Mesenchymal stem cell (in vitro differentiated cells and primary cell): ENCODE measurements around the gene ALDH16A1. TPM values are rescaled to one million over a fixed set of nuclear protein-coding genes. Genes with fewer than 3 reads are reported as not detected.

Experiments
- DNase-seq: peaks from one replicate; pipeline ENCODE4 v3.0.0-alpha.2; 2013
- H2AFZ ChIP-seq: one replicate; pipeline ENCODE4 v1.6.1; 2013; ENCODE audit warnings: low read depth, mild to moderate bottlenecking, control low read depth, inconsistent platforms, low read length, moderate library complexity
- H2AK5ac ChIP-seq: 2 replicates; pipeline ENCODE4 v1.6.1; 2013; ENCODE audit warnings: low read length, moderate library complexity, mild to moderate bottlenecking, inconsistent platforms; ENCODE audit not compliant: severe bottlenecking
- H2BK120ac ChIP-seq: one replicate; pipeline ENCODE4 v1.6.1; 2013; ENCODE audit warnings: low read depth, mild to moderate bottlenecking, inconsistent platforms, low read length, moderate library complexity
- H2BK12ac ChIP-seq, 2 experiments: one replicate each; pipeline ENCODE4 v1.6.1; 2013; ENCODE audit warnings: inconsistent platforms in 2 of 2, low read length in 2 of 2, mild to moderate bottlenecking in 2 of 2, moderate library complexity in 2 of 2, control low read depth in 1 of 2
- H2BK15ac ChIP-seq: one replicate; pipeline ENCODE4 v1.6.1; 2013; ENCODE audit warnings: mild to moderate bottlenecking, low read depth, inconsistent platforms; ENCODE audit not compliant: poor library complexity, severe bottlenecking
- H2BK5ac ChIP-seq: 2 replicates; pipeline ENCODE4 v1.6.1; 2013; ENCODE audit warnings: low read depth, mild to moderate bottlenecking, low read length, control low read depth, inconsistent platforms; ENCODE audit not compliant: poor library complexity, severe bottlenecking
- H3K14ac ChIP-seq, 2 experiments: one replicate each; pipeline ENCODE4 v1.6.1; 2013; ENCODE audit warnings: inconsistent platforms in 2 of 2, low read length in 2 of 2, control low read depth in 1 of 2, mild to moderate bottlenecking in 1 of 2, moderate library complexity in 1 of 2
- H3K18ac ChIP-seq, 2 experiments: one replicate each; pipeline ENCODE4 v1.6.1; 2013; ENCODE audit warnings: inconsistent platforms in 2 of 2, low read length in 2 of 2, control low read depth in 1 of 2, low read depth in 1 of 2, mild to moderate bottlenecking in 1 of 2
- H3K23ac ChIP-seq, 2 experiments: one replicate each; pipeline ENCODE4 v1.6.1; 2013; ENCODE audit warnings: inconsistent platforms in 2 of 2, low read length in 2 of 2, mild to moderate bottlenecking in 2 of 2, moderate library complexity in 2 of 2, control low read depth in 1 of 2
- H3K27ac ChIP-seq: 2 replicates; pipeline ENCODE4 v1.5.1; 2013; ENCODE audit warnings: mild to moderate bottlenecking, moderate library complexity, low read length, control low read depth, inconsistent platforms; ENCODE audit not compliant: poor library complexity, severe bottlenecking
- H3K27me3 ChIP-seq, 2 experiments: 2 replicates each; pipeline versions ENCODE4 v1.6.1 to v1.7.0; 2013; ENCODE audit warnings: low read length in 2 of 2, mild to moderate bottlenecking in 2 of 2, moderate library complexity in 2 of 2, control low read depth in 1 of 2, inconsistent platforms in 1 of 2; ENCODE audit not compliant: control insufficient read depth in 1 of 2, insufficient read depth in 1 of 2
- H3K36me3 ChIP-seq, 2 experiments: 2 replicates each; pipeline versions ENCODE4 v1.6.1 to v1.7.0; 2013; ENCODE audit warnings: low read length in 2 of 2, control low read depth in 1 of 2, inconsistent platforms in 1 of 2, low read depth in 1 of 2, mild to moderate bottlenecking in 1 of 2; ENCODE audit not compliant: insufficient read depth in 2 of 2, control insufficient read depth in 1 of 2
- H3K4ac ChIP-seq, 2 experiments: one replicate each; pipeline ENCODE4 v1.6.1; 2013; ENCODE audit warnings: inconsistent platforms in 2 of 2, low read length in 2 of 2, mild to moderate bottlenecking in 2 of 2, moderate library complexity in 2 of 2, control low read depth in 1 of 2, low read depth in 1 of 2
- H3K4me1 ChIP-seq: 2 replicates; pipeline ENCODE4 v1.6.1; 2013; ENCODE audit warnings: low read depth, low read length, control low read depth; ENCODE audit not compliant: control insufficient read depth, insufficient read depth
- H3K4me2 ChIP-seq: 2 replicates; pipeline ENCODE4 v1.6.1; 2013; ENCODE audit warnings: low read length, mild to moderate bottlenecking, inconsistent platforms; ENCODE audit not compliant: poor library complexity, severe bottlenecking
- H3K4me3 ChIP-seq, 2 experiments: 2 replicates each; pipeline versions ENCODE4 v1.5.1 to v1.7.0; 2013; ENCODE audit warnings: low read length in 2 of 2, mild to moderate bottlenecking in 2 of 2, control low read depth in 1 of 2, low read depth in 1 of 2; ENCODE audit not compliant: insufficient read depth in 1 of 2
- H3K79me1 ChIP-seq: replicated peaks from 2 replicates; pipeline ENCODE4 v1.6.1; 2013; ENCODE audit warnings: mild to moderate bottlenecking, control low read depth, low read length, inconsistent platforms; ENCODE audit not compliant: poor library complexity, severe bottlenecking
- H3K9ac ChIP-seq: 2 replicates; pipeline ENCODE4 v1.7.0; 2013; ENCODE audit warnings: mild to moderate bottlenecking, low read length, moderate library complexity
- H3K9me3 ChIP-seq: 2 replicates; pipeline ENCODE4 v1.7.0; 2013; ENCODE audit warnings: mild to moderate bottlenecking, low read length; ENCODE audit not compliant: control insufficient read depth
- H4K8ac ChIP-seq: one replicate; pipeline ENCODE4 v1.6.1; 2013; ENCODE audit warnings: inconsistent platforms, mild to moderate bottlenecking, low read length, moderate library complexity
- H4K91ac ChIP-seq: one replicate; pipeline ENCODE4 v1.6.1; 2013; ENCODE audit warnings: mild to moderate bottlenecking, low read length, inconsistent platforms
- WGBS: methylation state at CpG from one replicate; pipeline ENCODE4 v1.1.7; 2013; ENCODE audit warnings: mixed read lengths; 5-methylcytosine and 5-hydroxymethylcytosine counted together
- polyA plus RNA-seq, 2 experiments: library from polyadenylated mRNA; stranded (reverse); fragments of 200-250 nt; gene quantifications; one replicate each; pipeline ENCODE4 v1.2.3, GENCODE V29; 2013

The ALDH16A1 gene
- 7.6 TPM for polyA plus RNA-seq (2013, experiment 1 of 2)
- 6.8 TPM for polyA plus RNA-seq (2013, experiment 2 of 2)

DNA sequence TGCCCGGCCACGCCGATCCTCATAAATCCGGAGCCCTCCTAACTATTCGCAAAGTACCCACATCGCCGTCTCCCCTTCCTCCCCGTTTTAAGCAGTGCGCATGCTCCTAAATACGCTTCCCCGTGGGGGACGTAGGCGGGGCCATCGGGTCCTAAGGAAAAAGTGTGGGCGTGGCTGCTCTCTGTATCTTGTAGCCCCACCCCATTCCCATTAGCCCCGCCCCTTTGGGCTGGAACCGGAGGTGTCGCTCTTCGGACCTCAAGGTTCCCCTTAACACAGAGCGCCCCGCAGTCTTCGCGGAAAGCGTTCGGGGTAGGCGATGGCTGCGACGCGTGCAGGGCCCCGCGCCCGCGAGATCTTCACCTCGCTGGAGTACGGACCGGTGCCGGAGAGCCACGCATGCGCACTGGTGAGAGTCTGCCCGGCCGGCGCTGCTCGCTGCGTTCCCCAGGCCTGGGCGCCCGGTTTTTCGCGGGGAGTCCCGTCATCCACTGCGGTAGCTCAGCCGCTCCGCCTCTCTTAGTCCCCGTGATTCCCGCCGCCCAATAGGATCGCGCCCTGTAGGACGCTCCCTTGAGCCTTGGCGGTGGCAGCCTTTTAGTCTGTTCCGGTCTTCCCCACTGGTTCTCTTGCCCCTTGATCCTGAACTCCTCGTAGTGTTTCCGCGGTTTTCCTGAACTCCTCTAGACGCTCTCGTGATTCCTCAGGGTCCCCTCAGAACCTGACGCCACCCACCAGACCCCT, at the start of gene ALDH16A1:
ALDH16A1 (plus strand) TSS at position 213 of the 744 bp plus-strand sequence; CDS start at position 320, 107 bp downstream.
- Histone ChIP-seq H2BK15ac (no peak within 1 kb of the TSS), H2BK120ac (no peak within 1 kb of the TSS), H3K14ac (no peak within 1 kb of the TSS), H3K4me2 (peak within 1 kb of the TSS; percentile 67), H3K27me3 (no peaks in the 10 kb centered on the region), H3K9me3 (no peaks in the 10 kb centered on the region), H3K4me3 (peak within 1 kb of the TSS; percentile 59 to 90), H4K8ac (peak within 1 kb of the TSS; percentile 95), H2AFZ (peak within 1 kb of the TSS; percentile 16), H3K23ac (no peak within 1 kb of the TSS), H3K9ac (peak within 1 kb of the TSS; percentile 98), H3K4ac (peak within 1 kb of the TSS; percentile 85 to 90), H2AK5ac (peak within 1 kb of the TSS; percentile 54), H3K79me1 (peaks cover 33% of the 10 kb centered on the region), H4K91ac (peak within 1 kb of the TSS; percentile 79), H2BK12ac (no peak within 1 kb of the TSS), H3K27ac (peak within 1 kb of the TSS; percentile 95), H2BK5ac (peak within 1 kb of the TSS; percentile 74), H3K18ac (peak within 1 kb of the TSS; percentile 76 to 84), H3K4me1 (peaks cover 8% of the 10 kb centered on the region), H3K36me3 (peaks cover 9 to 19% of the 10 kb centered on the region in 2 experiments)
- WGBS: under 1% methylated on average over 66 of the region's 66 CpGs
- peak; percentile 99 for DNase-seq

DNA sequence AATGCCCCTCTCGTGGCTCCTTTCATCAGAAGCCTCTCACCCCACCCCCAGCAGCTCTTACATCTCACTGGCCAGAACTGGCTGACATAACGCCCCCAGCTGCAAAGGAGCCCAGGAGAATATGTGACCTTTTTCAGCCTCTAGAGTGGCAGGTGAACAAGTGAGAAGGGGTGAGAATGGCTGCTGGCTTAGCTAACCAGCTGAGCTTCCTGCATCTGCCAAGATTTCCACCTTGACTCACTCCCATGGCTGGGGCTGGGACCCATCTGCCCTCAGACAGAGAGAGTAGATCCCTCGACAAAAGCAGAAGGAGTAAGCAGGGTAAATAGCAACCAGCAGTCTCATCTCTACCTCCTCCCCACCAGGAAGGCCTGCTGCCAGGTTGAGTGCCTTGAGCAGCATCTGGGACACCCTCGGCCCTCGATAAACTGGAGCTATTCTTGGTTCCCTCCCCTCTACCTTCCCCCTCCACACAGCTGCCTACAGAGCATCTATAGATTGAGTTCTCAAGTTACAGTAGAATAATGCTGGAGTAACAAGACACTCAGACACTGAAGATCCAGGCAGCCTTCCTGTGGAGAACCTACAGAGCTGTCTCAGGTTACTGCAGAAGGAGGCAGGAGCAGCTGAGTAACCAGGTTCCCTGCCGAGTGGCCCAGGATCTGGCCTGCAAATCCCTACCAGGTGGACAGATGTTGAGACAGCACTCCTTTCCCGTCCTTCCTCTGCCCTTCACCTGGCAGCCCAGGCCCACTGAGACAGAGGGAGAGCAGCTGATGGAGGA, 49.4 kb upstream of the ALDH16A1 start:
- peak overlapping the region; percentile 80 for H3K27ac ChIP-seq
- H4K91ac ChIP-seq: no peak overlapping the region
- H2BK12ac ChIP-seq: no peak overlapping the region
- H2BK120ac ChIP-seq: no peak overlapping the region
- H3K9me3 ChIP-seq: no peaks in the 10 kb centered on the region
- H3K4me2 ChIP-seq: no peak overlapping the region
- H2AK5ac ChIP-seq: peak overlapping the region; percentile 38
- H4K8ac ChIP-seq: no peak overlapping the region
- no peak for DNase-seq
- H3K18ac ChIP-seq: no peak overlapping the region
- no peak overlapping the region for H3K23ac ChIP-seq
- no peaks in the 10 kb centered on the region for H3K79me1 ChIP-seq
- H2BK5ac ChIP-seq: no peak overlapping the region
- H3K27me3 ChIP-seq: peaks cover 0 to 47% of the 10 kb centered on the region in 2 experiments
- no peaks in the 10 kb centered on the region for H3K36me3 ChIP-seq
- no peak overlapping the region for H3K4ac ChIP-seq
- no peak overlapping the region for H3K14ac ChIP-seq
- no peak overlapping the region for H3K4me3 ChIP-seq
- no peak overlapping the region for H3K9ac ChIP-seq
- H2BK15ac ChIP-seq: no peak overlapping the region
- H3K4me1 ChIP-seq: peaks cover 20% of the 10 kb centered on the region
- H2AFZ ChIP-seq: no peak overlapping the region
- WGBS: 5% methylated on average over 4 of the region's 7 CpGs

DNA sequence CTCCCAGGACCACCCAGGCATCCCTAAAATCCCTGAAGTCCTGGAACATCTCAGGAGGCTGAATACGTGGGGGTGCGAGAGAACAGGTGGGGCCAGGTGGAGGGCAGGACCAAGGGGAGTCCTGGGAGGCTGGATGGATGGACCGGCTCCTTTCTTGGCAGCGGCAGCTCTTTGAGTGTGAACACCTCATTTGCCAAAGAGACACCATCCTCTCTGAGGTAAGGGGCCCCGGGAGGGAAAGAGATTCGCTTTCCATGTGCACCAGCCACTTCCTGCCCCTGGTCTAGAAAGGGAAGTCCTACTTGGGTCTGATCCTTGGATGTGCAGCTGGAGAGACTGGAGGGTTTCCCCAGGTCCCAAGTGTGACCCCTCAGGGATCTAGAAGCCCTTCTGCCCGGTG, 45.9 kb upstream of the ALDH16A1 start:
- Histone ChIP-seq H3K27me3 (peaks cover 0 to 50% of the 10 kb centered on the region in 2 experiments), H4K8ac (no peak overlapping the region), H3K18ac (no peak overlapping the region), H2AFZ (no peak overlapping the region), H3K79me1 (no peaks in the 10 kb centered on the region), H2BK120ac (no peak overlapping the region), H3K4ac (no peak overlapping the region), H2BK5ac (no peak overlapping the region), H3K4me2 (no peak overlapping the region), H3K9ac (no peak overlapping the region), H3K4me3 (no peak overlapping the region), H2BK15ac (no peak overlapping the region), H4K91ac (no peak overlapping the region), H3K36me3 (no peaks in the 10 kb centered on the region), H3K23ac (no peak overlapping the region), H2BK12ac (no peak overlapping the region), H3K9me3 (no peaks in the 10 kb centered on the region), H3K4me1 (peaks cover 29% of the 10 kb centered on the region), H3K27ac (no peak overlapping the region), H2AK5ac (no peak overlapping the region), H3K14ac (no peak overlapping the region)
- DNase-seq: no peak
- WGBS: 84% methylated on average over 6 of the region's 7 CpGs

DNA sequence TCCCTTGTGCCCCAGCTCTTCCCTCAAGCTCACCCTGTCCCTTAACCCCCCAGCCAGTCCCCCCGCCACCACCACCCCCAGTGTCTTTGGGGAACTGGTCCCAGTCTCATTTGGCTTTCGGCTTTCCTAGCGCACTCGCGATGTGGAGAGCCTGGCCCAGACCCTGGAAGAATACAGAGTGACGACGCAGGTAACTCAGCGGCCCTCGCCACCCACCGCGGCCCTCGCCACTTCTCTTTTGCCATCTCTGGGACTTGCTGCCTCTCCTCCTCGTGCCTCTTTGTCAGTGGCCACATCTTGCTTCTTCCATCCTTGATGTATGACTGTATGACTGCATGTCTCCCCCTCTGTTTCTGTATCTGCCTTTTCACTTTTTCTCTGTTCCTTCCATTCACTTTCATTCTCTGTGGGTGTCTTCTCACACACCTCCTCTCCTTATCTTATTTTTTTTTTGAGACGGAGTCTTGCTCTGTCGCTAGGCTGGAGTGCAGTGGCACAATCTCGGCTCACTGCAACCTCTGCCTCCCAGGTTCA, 45.5 kb upstream of the ALDH16A1 start:
- Histone ChIP-seq H4K91ac (no peak overlapping the region), H4K8ac (no peak overlapping the region), H3K4me3 (no peak overlapping the region), H2AK5ac (no peak overlapping the region), H3K36me3 (no peaks in the 10 kb centered on the region), H3K9ac (no peak overlapping the region), H2BK15ac (no peak overlapping the region), H3K18ac (no peak overlapping the region), H2AFZ (no peak overlapping the region), H3K4me1 (peaks cover 29% of the 10 kb centered on the region), H3K4me2 (no peak overlapping the region), H3K79me1 (no peaks in the 10 kb centered on the region), H2BK5ac (no peak overlapping the region), H2BK120ac (no peak overlapping the region), H2BK12ac (no peak overlapping the region), H3K4ac (no peak overlapping the region), H3K14ac (no peak overlapping the region), H3K27me3 (peaks cover 0 to 54% of the 10 kb centered on the region in 2 experiments), H3K27ac (no peak overlapping the region), H3K9me3 (no peaks in the 10 kb centered on the region), H3K23ac (no peak overlapping the region)
- WGBS: 90% methylated on average over 16 of the region's 16 CpGs
- no peak for DNase-seq
